CD4-positive, alpha-beta T cell treated with Interferon alpha-2 for 1 hour (primary cell): ENCODE results near the gene VEZF1.
A peak's percentile ranks its signal among the peaks of the same experiment; 100 is the strongest.
"Not testable (repeated sequence)": the region's sequence is repeated elsewhere in the genome, so short reads cannot be mapped to it uniquely, and the experiment has no call there.

Experiments
- DNase-seq, 2 donors: peaks; one replicate each; pipeline ENCODE4 v3.0.0-alpha.2; 2020 to 2022

The VEZF1 gene

DNA sequence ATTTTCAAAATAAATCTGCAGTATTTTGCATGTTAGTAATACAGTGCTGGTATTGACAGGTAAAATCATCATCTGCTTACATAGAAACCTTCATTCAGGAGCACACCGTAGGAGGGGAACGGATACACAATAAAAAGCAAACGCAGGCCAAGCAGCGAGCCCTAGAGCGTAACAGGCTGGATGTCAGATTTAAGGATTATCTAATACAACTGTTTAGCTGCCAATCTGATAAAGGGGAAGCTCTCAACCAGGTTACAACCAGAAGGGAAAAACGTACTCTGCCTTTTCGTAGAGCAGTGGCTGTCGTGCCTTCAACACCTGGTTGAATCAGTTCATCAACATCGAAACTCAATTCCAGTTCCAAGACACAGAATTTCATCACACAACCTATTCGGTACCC lies 16.5 kb downstream of the VEZF1 start:
- no peak for DNase-seq

DNA sequence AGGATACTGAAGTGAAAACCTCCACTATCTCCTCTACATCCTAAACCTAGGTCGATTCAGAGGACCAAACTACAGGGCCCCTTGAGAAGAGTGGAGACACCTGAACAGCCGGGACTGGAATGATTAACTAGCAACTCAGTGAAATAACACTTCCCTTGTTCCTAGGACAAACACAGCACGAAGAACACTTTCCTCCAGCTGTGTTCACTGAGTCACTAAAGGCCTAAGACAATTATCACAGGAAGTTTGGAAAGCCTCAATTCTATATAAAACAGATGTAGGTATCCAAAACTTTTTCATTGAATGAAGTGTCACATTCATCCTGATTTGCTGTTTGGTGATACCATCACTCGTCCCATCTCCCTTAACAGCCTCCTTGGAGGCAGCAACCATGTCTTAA lies 17.3 kb downstream of the VEZF1 start:
- no peak for DNase-seq

DNA sequence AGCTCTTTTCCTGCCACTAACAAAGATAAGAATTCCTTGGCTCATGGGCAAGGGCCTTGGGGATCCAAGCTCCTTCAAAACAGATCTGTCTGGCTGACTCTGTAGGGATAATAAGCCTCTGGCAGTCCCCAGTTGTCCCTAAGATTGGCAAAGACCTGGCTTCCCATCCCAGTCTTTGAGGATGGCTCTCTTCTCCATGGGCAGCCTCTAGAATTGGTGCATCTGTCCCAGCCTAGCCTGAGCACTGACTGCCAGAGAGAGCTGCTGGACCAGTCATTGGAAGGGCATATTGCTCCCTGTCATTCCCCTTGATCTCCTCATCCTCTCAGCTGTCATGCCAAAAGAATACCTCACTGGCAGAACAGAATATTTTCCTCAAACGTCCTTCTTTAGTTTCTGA lies 19.6 kb downstream of the VEZF1 start:
- no peak for DNase-seq

DNA sequence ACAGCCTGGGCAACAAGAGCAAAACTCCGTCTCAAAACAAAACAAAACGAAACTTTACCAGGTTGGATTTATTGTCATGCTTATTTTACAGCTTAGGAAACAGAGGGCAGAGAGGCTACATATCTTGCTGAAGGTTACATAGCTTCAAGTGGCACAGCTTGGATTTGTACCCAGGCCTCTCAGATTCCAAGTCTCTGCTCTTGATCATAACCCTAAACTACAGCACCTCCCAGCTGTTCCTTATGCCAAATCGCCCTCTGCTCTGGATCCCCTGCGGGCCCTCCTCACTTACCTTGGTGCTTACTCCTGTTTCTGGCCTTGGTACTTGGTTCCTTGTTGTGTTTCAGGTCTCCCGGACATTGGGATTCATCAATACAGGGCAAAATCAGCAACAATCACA lies 21.2 kb downstream of the VEZF1 start:
- DNase-seq = no peak

DNA sequence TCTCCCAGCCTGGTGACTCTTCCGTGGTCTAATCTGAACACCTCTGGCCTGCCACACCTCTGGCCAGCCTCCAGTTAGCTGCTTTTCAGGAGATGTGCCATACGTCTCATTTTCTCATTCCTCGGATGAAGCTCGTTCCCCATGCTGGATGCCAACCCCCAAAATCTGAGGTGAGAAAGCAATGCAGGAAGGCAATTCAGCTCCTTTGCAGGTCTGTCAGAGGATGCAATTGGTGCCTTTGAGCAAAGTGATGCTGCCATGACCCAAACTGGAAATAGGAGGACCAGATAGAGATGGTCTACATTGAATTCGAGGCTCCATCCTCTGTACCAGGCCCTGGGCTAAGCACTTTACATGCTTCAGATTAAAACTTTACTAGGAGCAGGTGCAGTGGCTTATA lies 21.8 kb downstream of the VEZF1 start:
- DNase-seq = no peak

DNA sequence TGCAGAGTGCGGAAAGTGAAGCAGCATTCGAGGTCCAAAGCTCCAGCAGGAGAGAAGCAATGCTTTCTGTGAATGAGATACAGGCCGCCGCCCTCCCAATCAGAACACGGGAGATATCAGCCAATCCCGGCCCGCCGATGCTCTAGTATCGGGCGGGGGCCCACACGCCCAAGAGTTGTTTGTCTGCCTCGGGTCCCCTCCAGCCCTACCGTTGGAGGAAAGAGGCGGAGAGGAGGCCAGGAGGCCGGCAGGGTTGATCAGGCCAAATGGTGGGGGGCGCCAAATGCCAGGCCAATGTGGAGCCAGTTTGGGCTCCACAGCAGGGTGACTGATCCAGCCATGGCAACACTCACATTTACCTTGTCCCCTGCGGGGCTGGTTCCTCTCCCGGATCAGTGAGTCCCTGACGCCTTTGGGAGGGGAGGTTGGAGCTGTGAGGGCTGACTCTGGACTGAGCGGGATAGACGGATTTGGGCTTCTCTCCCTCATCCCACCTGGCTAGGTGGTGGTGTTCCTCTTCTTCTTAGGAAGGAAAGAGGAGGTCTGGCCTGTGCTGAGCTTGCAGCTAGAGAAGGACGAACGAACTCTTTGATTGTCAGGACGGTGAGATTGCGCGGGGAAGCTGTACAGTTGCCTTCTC lies 22.4 kb downstream of the VEZF1 start:
- DNase-seq = no peak

DNA sequence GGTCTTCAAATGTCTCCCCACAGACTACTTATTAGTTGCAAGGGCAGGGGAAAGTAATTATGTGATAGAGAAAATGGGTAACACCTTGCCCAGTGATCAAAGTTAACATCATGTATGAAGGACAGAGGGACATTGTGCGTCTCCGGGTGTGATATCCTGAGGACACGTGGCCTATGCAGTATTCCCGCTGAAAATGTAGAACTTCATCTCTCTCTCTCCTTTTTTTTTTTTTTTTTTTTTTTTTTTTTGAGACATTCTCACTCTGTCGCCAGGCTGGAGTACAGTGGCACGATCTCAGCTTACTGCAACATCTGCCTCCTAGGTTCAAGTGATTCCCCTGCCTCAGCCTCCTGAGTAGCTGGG lies 24.9 kb downstream of the VEZF1 start:
- DNase-seq = no peak

DNA sequence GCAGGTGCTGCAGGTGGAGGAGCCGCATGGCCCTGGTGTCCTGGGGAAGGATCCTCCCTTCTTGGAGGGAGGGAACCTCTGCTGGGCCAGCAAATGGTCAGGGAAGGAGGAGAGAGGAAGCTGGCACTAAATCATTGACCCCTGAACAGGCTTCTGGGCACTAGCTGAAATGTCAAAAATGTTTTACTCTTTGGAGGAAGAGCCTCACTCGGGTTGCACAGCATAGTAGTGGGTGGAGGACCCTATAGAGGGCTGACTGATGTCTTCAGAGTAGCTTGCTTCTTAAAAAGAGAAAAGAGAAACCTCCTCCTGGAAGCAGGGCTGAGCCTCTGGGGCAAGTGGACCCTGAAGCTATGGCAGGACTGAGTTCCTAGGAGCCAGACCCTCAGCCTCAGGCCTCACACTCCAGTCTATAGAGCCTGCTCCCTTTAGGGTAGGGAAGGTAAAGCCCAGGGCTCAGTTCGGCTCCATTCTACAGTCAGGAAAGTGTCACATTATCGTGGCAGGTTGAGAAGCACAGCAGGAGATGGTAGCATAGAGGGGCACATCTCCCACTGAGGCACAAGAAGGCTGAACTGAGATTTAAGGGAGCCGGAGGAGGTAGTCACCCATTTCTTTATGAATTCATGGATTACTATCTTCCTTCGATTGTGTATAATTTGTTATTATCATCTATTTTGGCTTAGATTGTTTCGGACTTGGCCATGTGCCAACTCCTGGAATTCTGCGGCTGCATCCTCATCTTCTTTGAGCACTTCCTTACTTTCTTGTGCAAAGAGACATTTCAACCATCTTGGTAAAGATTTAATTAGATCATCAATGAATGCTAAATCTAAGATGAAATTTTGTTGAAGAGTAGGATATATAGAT lies 25.5 kb downstream of the VEZF1 start:
- no peak for DNase-seq

DNA sequence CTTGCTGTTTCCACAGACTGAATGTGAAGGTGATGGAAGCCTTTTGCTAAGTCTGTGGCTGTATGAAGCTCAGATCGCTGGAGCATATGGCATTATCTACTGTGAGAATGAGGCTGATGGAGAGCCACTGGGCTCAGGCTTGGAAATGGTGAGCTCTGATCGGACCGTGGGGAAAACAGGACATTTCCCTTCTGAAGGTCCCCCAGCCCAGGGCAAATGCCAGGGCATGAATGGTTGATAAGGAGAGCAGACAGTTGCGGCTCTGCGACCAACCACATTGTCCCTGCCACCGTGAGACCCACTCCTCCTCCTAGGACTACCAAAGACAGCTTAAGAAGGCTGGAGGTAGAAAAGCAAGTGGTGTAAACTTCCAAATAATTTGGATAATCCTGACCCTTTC lies 28.1 kb downstream of the VEZF1 start:
- no peak for DNase-seq

DNA sequence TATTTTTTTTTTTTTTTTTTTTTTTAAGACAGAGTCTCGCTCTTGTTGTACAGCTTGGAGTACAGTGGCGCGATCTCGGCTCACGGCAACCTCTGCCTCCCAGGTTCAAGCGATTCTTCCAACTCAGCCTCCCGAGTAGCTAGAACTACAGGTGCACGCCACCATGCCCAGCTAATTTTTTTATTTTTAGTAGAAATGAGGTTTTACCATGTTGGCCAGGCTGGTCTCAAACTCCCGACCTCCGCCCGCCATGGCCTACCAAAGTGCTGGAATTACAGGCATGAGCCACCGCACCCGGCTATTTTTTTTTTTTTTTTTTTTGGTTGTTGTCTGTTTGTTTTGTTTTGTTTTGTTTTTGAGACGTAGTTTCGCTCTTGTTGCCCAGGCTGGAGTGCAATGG lies 29.7 kb downstream of the VEZF1 start:
- DNase-seq = not testable (repeated sequence)

DNA sequence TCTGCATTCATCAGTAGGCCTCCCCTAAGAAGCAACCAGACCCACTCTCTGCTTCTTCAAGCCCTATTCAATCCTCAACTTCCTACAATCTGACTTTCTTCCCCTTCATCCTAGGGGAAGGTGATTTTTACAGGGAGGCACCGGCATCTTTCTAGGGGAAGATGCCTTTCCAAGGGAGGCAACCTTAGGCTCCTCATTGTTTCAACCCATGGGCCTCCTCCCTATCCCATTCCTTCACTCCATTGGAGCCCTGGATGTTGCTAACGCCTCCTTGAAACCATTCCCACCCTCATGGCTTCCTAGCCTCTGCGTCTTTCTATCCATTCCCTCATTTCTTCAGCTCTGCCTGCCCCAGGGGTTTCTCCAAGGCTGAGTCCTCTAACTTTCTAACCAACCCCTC lies 30.2 kb downstream of the VEZF1 start:
- no peak for DNase-seq

DNA sequence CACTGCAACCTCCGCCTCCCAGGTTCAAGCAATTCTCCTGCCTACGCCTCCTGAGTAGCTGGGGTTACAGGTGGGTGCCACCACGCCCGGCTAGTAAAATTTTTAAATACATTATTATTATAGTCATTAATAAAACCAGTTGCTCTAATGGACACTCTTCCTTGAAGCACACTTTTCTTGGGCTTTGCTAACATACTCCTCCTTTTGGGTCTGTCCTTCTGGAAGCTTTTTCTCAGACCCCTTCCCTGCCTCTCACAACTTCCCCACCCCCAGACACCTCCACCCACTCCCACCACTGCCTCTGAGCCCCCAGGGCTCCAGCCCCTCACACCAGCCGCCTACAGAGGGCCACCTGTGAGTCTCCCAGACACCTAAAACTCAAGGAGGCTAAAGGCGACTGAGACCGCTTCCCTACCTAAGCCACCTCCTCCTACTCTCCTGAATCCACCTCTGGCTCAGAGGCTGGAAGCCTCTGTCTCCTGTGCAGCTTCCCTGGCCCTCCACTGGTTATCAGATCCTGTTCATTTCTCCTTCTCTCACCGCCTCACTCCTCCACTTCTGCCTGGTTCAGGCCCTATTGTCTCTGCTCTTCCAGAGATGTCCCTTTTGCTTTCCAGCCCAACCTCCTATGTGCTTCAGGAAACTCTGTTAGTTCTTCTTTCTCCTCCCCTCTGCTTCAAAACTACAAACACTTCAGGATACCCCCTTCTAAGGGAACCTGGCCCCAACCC lies 30.8 kb downstream of the VEZF1 start:
- no peak for DNase-seq

DNA sequence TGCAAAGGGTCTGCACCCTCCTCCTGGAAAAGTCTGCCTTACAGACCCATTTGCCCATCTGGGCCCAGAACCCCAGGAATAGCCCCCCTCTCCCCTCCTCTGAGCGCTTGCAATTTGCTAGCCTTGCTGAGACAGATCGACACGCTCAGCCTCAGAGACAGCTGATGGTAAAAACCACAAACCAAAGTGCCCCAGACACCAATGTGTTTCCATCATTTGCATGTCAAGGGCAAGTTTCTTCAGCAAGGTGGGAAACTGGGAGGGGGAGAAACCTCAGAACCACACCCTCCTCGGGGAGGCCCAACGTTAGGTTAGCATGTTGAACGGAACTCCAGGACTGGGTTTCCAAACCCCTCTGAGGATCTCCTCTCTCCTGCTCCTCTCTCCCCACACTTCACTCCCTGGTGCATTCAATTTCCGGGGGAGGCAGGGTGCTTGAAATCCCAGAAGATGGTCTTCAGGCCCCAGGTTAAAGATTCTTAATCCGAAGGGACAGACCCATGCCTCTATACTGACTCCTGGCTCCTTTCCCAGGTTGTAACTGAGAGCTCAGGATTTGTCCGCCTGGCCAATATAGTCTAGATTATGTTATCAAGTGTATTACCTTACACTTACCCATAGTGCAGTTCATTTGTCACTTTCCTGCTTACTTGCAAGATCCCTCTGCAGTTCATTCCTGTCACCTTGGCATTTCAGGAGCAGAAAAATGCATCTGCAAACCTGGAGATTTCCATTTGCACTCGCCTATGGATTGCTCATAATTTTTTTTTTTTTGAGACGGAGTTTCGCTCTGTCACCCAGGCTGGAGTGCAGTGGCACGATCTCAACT lies 31.5 kb downstream of the VEZF1 start:
- peak; percentile 32 to 54 for DNase-seq

DNA sequence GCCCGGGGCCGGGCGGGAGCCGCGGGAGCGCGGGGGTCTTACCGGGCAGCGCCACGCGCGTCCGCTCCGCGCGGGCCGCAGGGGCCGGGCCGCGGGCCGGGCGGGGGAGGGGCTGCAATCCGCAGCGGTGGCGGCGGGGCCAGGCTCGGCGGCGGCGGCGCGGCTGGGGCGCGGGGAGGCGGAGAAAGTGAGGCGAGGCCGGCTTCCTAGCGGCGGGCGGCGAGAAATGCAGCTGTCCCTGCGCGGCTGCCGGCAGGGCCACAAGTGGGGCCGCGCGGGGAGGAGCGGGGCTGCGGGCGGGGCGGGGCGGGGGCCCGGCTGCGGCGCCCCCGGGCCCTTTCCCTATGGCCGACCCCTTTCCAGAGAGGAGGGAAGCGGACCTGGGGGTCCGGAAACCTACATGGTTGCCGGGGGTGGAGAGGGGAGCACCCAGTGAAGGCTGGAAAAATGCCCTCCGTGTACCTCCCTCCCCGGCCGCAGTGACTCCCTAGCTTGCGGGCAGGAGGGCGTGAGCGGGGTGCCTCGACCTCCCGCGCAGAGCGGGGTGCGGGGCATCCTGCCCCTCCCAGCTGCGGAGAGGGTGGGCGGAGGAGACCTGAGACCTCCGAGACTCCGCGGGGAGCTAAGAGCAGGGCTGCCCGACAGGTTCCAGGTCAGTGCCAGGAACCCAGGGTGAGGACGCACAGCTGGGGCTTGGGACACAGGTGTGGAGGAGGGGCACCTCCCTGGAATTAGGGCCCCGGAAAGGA lies 32.7 kb downstream of the VEZF1 start, which contains the start of gene CUEDC1:
CUEDC1 (minus strand) TSS at position 230 of the 749 bp plus-strand sequence. CDS start 69,848 bp downstream, outside the sequence.
- peak; percentile 60 to 70 for DNase-seq

DNA sequence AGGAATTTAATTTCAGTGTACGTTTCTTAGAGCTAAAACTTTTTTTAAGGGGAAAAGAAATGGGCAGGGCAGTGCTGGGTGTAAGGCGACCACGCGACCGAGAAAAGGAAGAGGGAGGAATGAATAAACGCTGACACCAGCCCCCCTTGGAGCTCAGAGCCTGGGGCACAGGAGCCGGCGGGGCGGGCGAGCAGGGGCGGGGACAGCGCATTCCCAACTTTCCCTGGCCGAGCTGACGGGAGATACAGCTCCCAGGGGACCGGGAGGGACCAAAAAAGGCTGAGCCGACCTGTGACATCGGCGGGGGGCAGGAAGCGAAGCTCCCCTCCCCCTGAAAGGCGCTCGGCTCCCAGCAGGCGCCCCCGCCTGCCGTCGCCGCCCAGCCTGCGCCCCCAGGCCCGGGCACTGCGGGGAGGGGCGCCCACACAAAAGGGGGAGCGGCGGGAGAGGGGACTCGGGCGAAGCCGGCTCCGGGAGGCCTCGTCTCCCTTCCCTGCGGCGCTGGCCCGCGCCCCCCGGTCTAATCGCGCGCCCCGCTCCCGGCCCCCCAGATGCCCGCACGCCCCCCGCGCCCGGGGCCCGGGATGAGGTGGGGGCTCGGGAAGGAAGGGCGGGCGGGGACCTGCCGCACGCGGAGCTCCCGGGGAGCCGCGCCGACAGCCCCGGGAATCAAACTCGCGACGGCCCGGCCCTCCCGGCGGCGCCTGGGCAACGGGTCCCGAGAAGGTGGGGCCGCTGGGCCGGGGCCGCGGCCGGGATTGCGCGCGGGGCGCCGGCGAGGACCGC lies 33.5 kb downstream of the VEZF1 start:
- no peak for DNase-seq

DNA sequence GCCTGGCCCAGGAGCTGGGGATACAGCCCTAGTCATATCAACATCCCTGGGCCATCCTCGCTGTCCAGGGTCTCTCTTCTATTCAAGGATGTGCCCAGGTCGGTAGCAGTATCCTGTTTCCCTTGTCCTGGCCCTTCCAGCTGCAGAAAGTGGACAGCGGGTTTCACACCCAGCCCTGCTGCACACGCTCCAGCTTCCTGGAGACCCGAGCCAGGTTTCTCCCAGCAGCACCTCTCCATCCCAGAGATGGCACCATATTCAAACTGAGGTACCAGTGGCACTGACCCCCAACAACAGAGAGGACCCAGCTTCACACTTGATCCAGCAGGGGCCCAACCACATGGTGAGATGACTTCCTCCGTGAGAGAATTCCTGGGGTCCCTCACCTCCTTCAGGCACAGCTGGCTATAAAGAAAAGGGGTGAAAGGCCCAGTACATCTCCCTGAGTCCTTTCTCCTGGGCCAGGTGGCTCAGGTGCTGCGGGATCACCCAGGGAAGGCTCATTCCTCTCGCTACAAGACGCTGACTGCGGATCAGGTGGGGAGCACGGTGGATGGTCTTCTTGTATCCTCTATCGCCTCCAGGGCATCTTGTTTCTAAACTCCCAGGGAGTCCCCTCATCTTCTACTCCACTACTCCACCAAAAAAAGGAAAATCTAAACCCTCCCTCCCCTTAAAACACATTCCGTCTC lies 34.2 kb downstream of the VEZF1 start:
- no peak for DNase-seq

DNA sequence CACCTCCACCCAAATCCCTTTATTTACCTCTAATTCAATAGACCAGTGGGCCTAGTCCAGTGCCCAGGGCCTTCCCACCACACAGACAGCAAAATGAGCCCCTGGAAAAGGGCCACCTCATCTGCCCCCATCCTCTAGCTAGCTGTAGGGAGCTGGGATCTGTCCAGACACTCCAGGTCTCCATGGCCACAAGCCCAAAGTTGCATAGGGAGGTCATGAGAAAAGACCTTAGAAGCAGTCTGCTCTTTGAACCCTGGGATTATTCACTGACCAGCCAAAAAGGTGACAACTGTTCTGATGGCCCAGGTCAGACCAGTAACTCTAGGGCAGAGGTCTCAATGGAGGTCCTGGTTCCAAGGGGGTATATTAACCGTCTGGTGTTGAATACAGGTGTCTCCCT lies 34.8 kb downstream of the VEZF1 start:
- DNase-seq = no peak

DNA sequence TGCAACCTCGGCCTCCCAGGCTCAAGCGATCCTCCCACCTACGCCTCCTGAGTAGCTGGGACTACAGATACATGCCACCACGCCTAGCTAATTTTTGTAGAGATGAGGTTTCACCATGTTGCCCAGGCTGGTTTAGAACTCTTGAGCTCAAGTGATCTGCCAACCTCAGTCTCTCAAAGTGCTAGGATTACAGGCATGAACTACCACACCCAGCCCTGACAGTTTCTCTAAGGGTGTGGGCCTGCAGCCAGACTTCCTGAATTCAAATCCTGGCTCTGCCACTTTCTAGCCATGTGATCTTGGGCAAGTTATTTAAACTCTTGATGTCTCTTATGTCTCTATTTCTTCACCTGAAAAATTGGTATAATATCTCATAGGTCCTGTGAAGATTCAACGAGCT lies 38.4 kb downstream of the VEZF1 start:
- peak in 1 of 2 donors; percentile 7 for DNase-seq

DNA sequence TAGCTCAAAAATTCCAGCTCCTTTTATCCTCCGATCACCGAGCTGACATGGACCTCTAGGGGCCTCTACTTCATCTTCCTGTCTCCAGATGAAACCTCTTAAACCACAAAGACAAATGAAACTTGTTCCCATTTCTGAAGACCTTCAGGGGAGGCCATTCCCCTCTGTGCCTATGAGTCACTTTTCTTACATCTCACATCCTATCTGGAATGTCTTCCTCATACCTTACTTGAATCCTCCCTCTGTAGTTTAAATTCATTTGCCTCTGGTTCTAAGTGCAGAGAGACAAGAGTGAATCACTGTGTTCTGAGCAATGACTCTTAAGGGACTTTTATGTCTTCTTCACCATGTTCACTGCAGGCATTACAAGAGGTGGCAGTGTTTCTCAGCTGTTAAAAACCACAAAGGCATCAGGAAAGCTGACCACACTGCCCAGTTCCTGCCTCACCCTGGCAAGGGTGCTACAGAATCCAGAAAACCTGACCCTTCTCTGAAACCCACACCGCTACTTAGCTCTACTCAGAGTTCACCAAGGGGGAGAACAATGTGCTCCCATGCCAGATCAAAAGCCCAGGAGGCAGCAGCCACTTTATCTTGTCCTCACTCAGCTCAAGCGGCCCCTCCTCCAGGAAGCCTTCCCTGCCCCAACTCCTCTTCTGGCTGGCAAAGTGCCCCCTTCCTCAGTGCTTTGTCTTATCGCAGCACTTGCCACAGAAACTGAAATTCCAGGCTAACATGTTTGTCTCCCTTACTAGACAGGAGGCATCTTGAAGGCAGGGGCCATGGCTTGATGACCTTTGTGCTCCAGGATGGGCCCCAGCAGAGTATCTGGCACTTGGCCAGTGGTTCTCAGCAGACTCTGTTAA lies 39.3 kb downstream of the VEZF1 start:
- DNase-seq = peak in 1 of 2 donors; percentile 20

DNA sequence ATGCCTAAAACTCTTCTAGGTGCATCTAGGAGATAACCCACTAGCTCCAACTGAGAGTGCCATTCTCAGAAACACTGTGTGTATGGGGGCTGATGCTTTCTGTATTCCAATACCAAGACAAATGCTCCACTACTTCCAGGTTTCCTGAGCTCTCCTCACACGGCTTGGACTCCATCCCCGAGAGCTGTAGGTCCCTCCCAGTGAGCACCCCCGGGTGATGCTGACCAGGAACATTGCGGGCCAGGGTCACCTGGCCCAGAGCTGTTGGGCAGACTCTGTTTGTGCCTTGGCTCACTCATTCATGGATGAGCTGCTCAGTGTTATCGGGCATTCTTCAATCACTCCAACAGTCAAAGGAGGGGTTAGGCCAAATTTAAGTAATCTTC lies 39.9 kb downstream of the VEZF1 start:
- DNase-seq = no peak
